ENCODE results near the gene SFTPB. TPM values are rescaled to one million over a fixed set of nuclear protein-coding genes. Genes with fewer than 3 reads are reported as not detected.
"Not testable (repeated sequence)": the region's sequence is repeated elsewhere in the genome, so short reads cannot be mapped to it uniquely, and the experiment has no call there.

The SFTPB gene
- total RNA-seq, 6 experiments from 2014 or later = 0.06 to 1.1 (median 0.79) TPM; not detected in 2

GRCh38 chr2:85660725-85661124 lies 7.3 kb downstream of the SFTPB start:
- TF ChIP-seq POLR2A (IDR thresholded peaks at IDR 0.05) = no peak
- TF ChIP-seq, protein P1, sequence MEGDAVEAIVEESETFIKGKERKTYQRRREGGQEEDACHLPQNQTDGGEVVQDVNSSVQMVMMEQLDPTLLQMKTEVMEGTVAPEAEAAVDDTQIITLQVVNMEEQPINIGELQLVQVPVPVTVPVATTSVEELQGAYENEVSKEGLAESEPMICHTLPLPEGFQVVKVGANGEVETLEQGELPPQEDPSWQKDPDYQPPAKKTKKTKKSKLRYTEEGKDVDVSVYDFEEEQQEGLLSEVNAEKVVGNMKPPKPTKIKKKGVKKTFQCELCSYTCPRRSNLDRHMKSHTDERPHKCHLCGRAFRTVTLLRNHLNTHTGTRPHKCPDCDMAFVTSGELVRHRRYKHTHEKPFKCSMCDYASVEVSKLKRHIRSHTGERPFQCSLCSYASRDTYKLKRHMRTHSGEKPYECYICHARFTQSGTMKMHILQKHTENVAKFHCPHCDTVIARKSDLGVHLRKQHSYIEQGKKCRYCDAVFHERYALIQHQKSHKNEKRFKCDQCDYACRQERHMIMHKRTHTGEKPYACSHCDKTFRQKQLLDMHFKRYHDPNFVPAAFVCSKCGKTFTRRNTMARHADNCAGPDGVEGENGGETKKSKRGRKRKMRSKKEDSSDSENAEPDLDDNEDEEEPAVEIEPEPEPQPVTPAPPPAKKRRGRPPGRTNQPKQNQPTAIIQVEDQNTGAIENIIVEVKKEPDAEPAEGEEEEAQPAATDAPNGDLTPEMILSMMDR (IDR thresholded peaks at IDR 0.05) = no peak
- 46% methylated on average over 3 of the region's 7 CpGs for WGBS (ENCODE audit: insufficient coverage, low coverage, low lambda C conversion rate, missing lambda C conversion rate)
- DNase-seq = no peak
- Histone ChIP-seq H3K4me1 (no peaks in the 10 kb centered on the region), H3K4me3 (no peak overlapping the region), H3K27ac (no peak overlapping the region), H3K9me3 (no peaks in the 10 kb centered on the region), H3K27me3 (no peaks in the 10 kb centered on the region), H3K36me3 (no peaks in the 10 kb centered on the region)
- intact Hi-C loops (cut with DNase I) = no loop called here
- ATAC-seq = no peak

GRCh38 chr2:85660301-85660700 lies 7.7 kb downstream of the SFTPB start:
- H3K36me3 ChIP-seq; DNase-seq; H3K27me3 ChIP-seq; H3K4me1 ChIP-seq; intact Hi-C loops (cut with DNase I); H3K4me3 ChIP-seq; H3K9me3 ChIP-seq; ATAC-seq; H3K27ac ChIP-seq: not testable (repeated sequence)
- WGBS (ENCODE audit: insufficient coverage, low coverage, low lambda C conversion rate, missing lambda C conversion rate) = no CpG with 5 or more reads among the region's 11 CpGs

- intact Hi-C loops (cut with DNase I) = no loop called here
- ATAC-seq (no peak), DNase-seq (no peak)
- no peak for TF ChIP-seq POLR2A (IDR thresholded peaks at IDR 0.05)
- TF ChIP-seq, protein P1 (IDR thresholded peaks at IDR 0.05) = no peak
- no peaks in the 10 kb centered on the region for H3K36me3 ChIP-seq
- no peaks in the 10 kb centered on the region for H3K9me3 ChIP-seq
- no peaks in the 10 kb centered on the region for H3K4me1 ChIP-seq
- H3K27ac ChIP-seq = no peak overlapping the region
- 81% methylated on average over 5 of the region's 13 CpGs for WGBS (ENCODE audit: insufficient coverage, low coverage, low lambda C conversion rate, missing lambda C conversion rate)
- H3K27me3 ChIP-seq = no peaks in the 10 kb centered on the region
- no peak overlapping the region for H3K4me3 ChIP-seq
These were observed 8.5 kb downstream of the SFTPB start for GRCh38 chr2:85659324-85659981.

GRCh38 chr2:85657399-85657798 lies 10.6 kb downstream of the SFTPB start:
- H3K4me1 ChIP-seq; H3K36me3 ChIP-seq; H3K27me3 ChIP-seq; H3K27ac ChIP-seq; DNase-seq; intact Hi-C loops (cut with DNase I); H3K4me3 ChIP-seq; ATAC-seq; H3K9me3 ChIP-seq: not testable (repeated sequence)
- 88% methylated on average over 4 of the region's 4 CpGs for WGBS (ENCODE audit: insufficient coverage, low coverage, low lambda C conversion rate, missing lambda C conversion rate)

- Histone ChIP-seq H3K4me1 (no peaks in the 10 kb centered on the region), H3K9me3 (no peaks in the 10 kb centered on the region), H3K27ac (no peak overlapping the region), H3K4me3 (no peak overlapping the region), H3K27me3 (no peaks in the 10 kb centered on the region), H3K36me3 (peaks cover 0 to 2% (median 0%) of the 10 kb centered on the region in 4 donors)
- no peak for ATAC-seq
- intact Hi-C loops (cut with DNase I) = no loop called here
- DNase-seq = no peak
- WGBS (ENCODE audit: insufficient coverage, low coverage, low lambda C conversion rate, missing lambda C conversion rate) = 81% methylated on average over 3 of the region's 3 CpGs
- TF ChIP-seq POLR2A (IDR thresholded peaks at IDR 0.05) = no peak
- TF ChIP-seq, protein P1 (IDR thresholded peaks at IDR 0.05) = no peak
These were observed 11.5 kb downstream of the SFTPB start for GRCh38 chr2:85656468-85656867.
